A549 (cell line): ENCODE results near the gene AMDHD2.
"Not testable (repeated sequence)": the region's sequence is repeated elsewhere in the genome, so short reads cannot be mapped to it uniquely, and the experiment has no call there.

ENCODE experiments used
- BHLHE40 ChIP-seq: IDR thresholded peaks from 2 replicates; pipeline ENCODE4 v1.6.1; 2012; ENCODE audit warnings: low read depth, low read length, inconsistent platforms
- CEBPB ChIP-seq, 2 experiments: fragments of >200 bp in 1 of 2; sonication (Bioruptor Twin) in 1 of 2; formaldehyde crosslinking in 1 of 2; IDR thresholded peaks; 2 replicates each; pipeline ENCODE4 v1.6.1; 2012 to 2016
- EP300 ChIP-seq, 2 experiments: fragments of >200 bp; sonication (Bioruptor Twin); formaldehyde crosslinking; IDR thresholded peaks; 2 replicates in 1 of 2; 3 replicates in 1 of 2; pipeline ENCODE4 v1.6.1; 2016 to 2017
- GATA3 ChIP-seq: IDR thresholded peaks from 2 replicates; pipeline ENCODE4 v1.6.1; 2012; ENCODE audit warnings: borderline replicate concordance
- POLR2A ChIP-seq: IDR thresholded peaks from 2 replicates; pipeline ENCODE4 v1.6.1; 2012; ENCODE audit warnings: mild to moderate bottlenecking, low read length
- RAD21 ChIP-seq, 2 experiments: fragments of >200 bp in 1 of 2; sonication (Bioruptor Twin) in 1 of 2; formaldehyde crosslinking in 1 of 2; IDR thresholded peaks in 1 of 2; conservative IDR thresholded peaks in 1 of 2; 2 replicates in 1 of 2; 3 replicates in 1 of 2; pipeline ENCODE4 v1.6.1; 2012 to 2018; ENCODE audit warnings: inconsistent platforms in 1 of 2
- RARB ChIP-seq: fragments of 250-450 bp; sonication (Bioruptor Pico); IDR thresholded peaks from 2 replicates; pipeline ENCODE4 v1.8.0; 2021; ENCODE audit warnings: mild to moderate bottlenecking, moderate library complexity
- TF ChIP-seq, protein P1 (sequence below): fragments of >200 bp; sonication (Bioruptor Twin); formaldehyde crosslinking; IDR thresholded peaks from 3 replicates; pipeline ENCODE4 v1.5.1; 2016

GRCh38 chr16:2539192-2539844, 19.1 kb downstream of the AMDHD2 start:
- TF ChIP-seq, protein P1, sequence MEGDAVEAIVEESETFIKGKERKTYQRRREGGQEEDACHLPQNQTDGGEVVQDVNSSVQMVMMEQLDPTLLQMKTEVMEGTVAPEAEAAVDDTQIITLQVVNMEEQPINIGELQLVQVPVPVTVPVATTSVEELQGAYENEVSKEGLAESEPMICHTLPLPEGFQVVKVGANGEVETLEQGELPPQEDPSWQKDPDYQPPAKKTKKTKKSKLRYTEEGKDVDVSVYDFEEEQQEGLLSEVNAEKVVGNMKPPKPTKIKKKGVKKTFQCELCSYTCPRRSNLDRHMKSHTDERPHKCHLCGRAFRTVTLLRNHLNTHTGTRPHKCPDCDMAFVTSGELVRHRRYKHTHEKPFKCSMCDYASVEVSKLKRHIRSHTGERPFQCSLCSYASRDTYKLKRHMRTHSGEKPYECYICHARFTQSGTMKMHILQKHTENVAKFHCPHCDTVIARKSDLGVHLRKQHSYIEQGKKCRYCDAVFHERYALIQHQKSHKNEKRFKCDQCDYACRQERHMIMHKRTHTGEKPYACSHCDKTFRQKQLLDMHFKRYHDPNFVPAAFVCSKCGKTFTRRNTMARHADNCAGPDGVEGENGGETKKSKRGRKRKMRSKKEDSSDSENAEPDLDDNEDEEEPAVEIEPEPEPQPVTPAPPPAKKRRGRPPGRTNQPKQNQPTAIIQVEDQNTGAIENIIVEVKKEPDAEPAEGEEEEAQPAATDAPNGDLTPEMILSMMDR = not testable (repeated sequence)
- not testable (repeated sequence) for TF ChIP-seq POLR2A; BHLHE40; CEBPB (IDR thresholded peaks at IDR 0.05); GATA3; RARB; EP300 (IDR thresholded peaks at IDR 0.05); RAD21 (conservative IDR thresholded peaks at IDR 0.05 in 1 of 2, IDR thresholded peaks at IDR 0.05 in 1 of 2)
